ENCODE data around the gene TPST1.
"Not testable (repeated sequence)": the region's sequence is repeated elsewhere in the genome, so short reads cannot be mapped to it uniquely, and the experiment has no call there.

Gene TPST1

GRCh38 chr7:66377045-66377444, 171.9 kb downstream of the TPST1 start:
- Histone ChIP-seq H3K4me1 (ENCODE audit: control insufficient read depth, insufficient read depth, low read length) (no peaks in the 10 kb centered on the region), H3K4me3 (ENCODE audit: low read depth, low read length) (no peak overlapping the region), H3K36me3 (ENCODE audit: control insufficient read depth, insufficient read depth, low read length) (no peaks in the 10 kb centered on the region), H3K9me3 (ENCODE audit: control insufficient read depth, insufficient read depth, low read length) (no peaks in the 10 kb centered on the region), H3K27me3 (ENCODE audit: control insufficient read depth, insufficient read depth, low read length) (no peaks in the 10 kb centered on the region), H3K9ac (ENCODE audit: low read depth, low read length) (no peak overlapping the region)

- Histone ChIP-seq H3K4me3 (ENCODE audit: low read depth, low read length) (no peak overlapping the region), H3K27me3 (ENCODE audit: control insufficient read depth, insufficient read depth, low read length) (no peaks in the 10 kb centered on the region), H3K9ac (ENCODE audit: low read depth, low read length) (no peak overlapping the region), H3K36me3 (ENCODE audit: control insufficient read depth, insufficient read depth, low read length) (no peaks in the 10 kb centered on the region), H3K4me1 (ENCODE audit: control insufficient read depth, insufficient read depth, low read length) (no peaks in the 10 kb centered on the region), H3K9me3 (ENCODE audit: control insufficient read depth, insufficient read depth, low read length) (no peaks in the 10 kb centered on the region)
Measured at GRCh38 chr7:66377714-66378113, 172.6 kb downstream of the TPST1 start.

- Histone ChIP-seq H3K9me3 (ENCODE audit: control insufficient read depth, insufficient read depth, low read length) (no peaks in the 10 kb centered on the region), H3K4me3 (ENCODE audit: low read depth, low read length) (no peak overlapping the region), H3K4me1 (ENCODE audit: control insufficient read depth, insufficient read depth, low read length) (no peaks in the 10 kb centered on the region), H3K9ac (ENCODE audit: low read depth, low read length) (no peak overlapping the region), H3K27me3 (ENCODE audit: control insufficient read depth, insufficient read depth, low read length) (no peaks in the 10 kb centered on the region), H3K36me3 (ENCODE audit: control insufficient read depth, insufficient read depth, low read length) (no peaks in the 10 kb centered on the region)
Measured at GRCh38 chr7:66379542-66380160, 174.5 kb downstream of the TPST1 start.

- H3K4me3 ChIP-seq (ENCODE audit: low read depth, low read length) = no peak overlapping the region
- no peak overlapping the region for H3K9ac ChIP-seq (ENCODE audit: low read depth, low read length)
- no peaks in the 10 kb centered on the region for H3K27me3 ChIP-seq (ENCODE audit: control insufficient read depth, insufficient read depth, low read length)
- H3K36me3 ChIP-seq (ENCODE audit: control insufficient read depth, insufficient read depth, low read length) = no peaks in the 10 kb centered on the region
- H3K9me3 ChIP-seq (ENCODE audit: control insufficient read depth, insufficient read depth, low read length) = no peaks in the 10 kb centered on the region
- no peaks in the 10 kb centered on the region for H3K4me1 ChIP-seq (ENCODE audit: control insufficient read depth, insufficient read depth, low read length)
Measured at GRCh38 chr7:66380272-66380888, 175.2 kb downstream of the TPST1 start.

- not testable (repeated sequence) for H3K4me1 ChIP-seq (ENCODE audit: control insufficient read depth, insufficient read depth, low read length); H3K4me3 ChIP-seq (ENCODE audit: low read depth, low read length); H3K27me3 ChIP-seq (ENCODE audit: control insufficient read depth, insufficient read depth, low read length); H3K36me3 ChIP-seq (ENCODE audit: control insufficient read depth, insufficient read depth, low read length); H3K9ac ChIP-seq (ENCODE audit: low read depth, low read length); H3K9me3 ChIP-seq (ENCODE audit: control insufficient read depth, insufficient read depth, low read length)
Measured at GRCh38 chr7:66382182-66382923, 177.2 kb downstream of the TPST1 start.

- H3K27me3 ChIP-seq (ENCODE audit: control insufficient read depth, insufficient read depth, low read length); H3K9me3 ChIP-seq (ENCODE audit: control insufficient read depth, insufficient read depth, low read length); H3K36me3 ChIP-seq (ENCODE audit: control insufficient read depth, insufficient read depth, low read length); H3K4me1 ChIP-seq (ENCODE audit: control insufficient read depth, insufficient read depth, low read length); H3K4me3 ChIP-seq (ENCODE audit: low read depth, low read length); H3K9ac ChIP-seq (ENCODE audit: low read depth, low read length): not testable (repeated sequence)
Measured at GRCh38 chr7:66385191-66385905, 180.2 kb downstream of the TPST1 start.

GRCh38 chr7:66395128-66395571, 190.0 kb downstream of the TPST1 start:
- not testable (repeated sequence) for H3K9ac ChIP-seq (ENCODE audit: low read depth, low read length); H3K36me3 ChIP-seq (ENCODE audit: control insufficient read depth, insufficient read depth, low read length); H3K9me3 ChIP-seq (ENCODE audit: control insufficient read depth, insufficient read depth, low read length); H3K27me3 ChIP-seq (ENCODE audit: control insufficient read depth, insufficient read depth, low read length); H3K4me3 ChIP-seq (ENCODE audit: low read depth, low read length); H3K4me1 ChIP-seq (ENCODE audit: control insufficient read depth, insufficient read depth, low read length)

- not testable (repeated sequence) for H3K9ac ChIP-seq (ENCODE audit: low read depth, low read length); H3K27me3 ChIP-seq (ENCODE audit: control insufficient read depth, insufficient read depth, low read length); H3K4me3 ChIP-seq (ENCODE audit: low read depth, low read length); H3K9me3 ChIP-seq (ENCODE audit: control insufficient read depth, insufficient read depth, low read length); H3K4me1 ChIP-seq (ENCODE audit: control insufficient read depth, insufficient read depth, low read length); H3K36me3 ChIP-seq (ENCODE audit: control insufficient read depth, insufficient read depth, low read length)
Measured at GRCh38 chr7:66396052-66396451, 190.9 kb downstream of the TPST1 start.

- not testable (repeated sequence) for H3K9ac ChIP-seq (ENCODE audit: low read depth, low read length); H3K36me3 ChIP-seq (ENCODE audit: control insufficient read depth, insufficient read depth, low read length); H3K4me3 ChIP-seq (ENCODE audit: low read depth, low read length); H3K9me3 ChIP-seq (ENCODE audit: control insufficient read depth, insufficient read depth, low read length); H3K27me3 ChIP-seq (ENCODE audit: control insufficient read depth, insufficient read depth, low read length); H3K4me1 ChIP-seq (ENCODE audit: control insufficient read depth, insufficient read depth, low read length)
Measured at GRCh38 chr7:66398841-66399240, 193.7 kb downstream of the TPST1 start.

GRCh38 chr7:66399566-66399965, 194.4 kb downstream of the TPST1 start:
- H3K27me3 ChIP-seq (ENCODE audit: control insufficient read depth, insufficient read depth, low read length) = no peaks in the 10 kb centered on the region
- no peaks in the 10 kb centered on the region for H3K36me3 ChIP-seq (ENCODE audit: control insufficient read depth, insufficient read depth, low read length)
- H3K9me3 ChIP-seq (ENCODE audit: control insufficient read depth, insufficient read depth, low read length) = no peaks in the 10 kb centered on the region
- H3K4me1 ChIP-seq (ENCODE audit: control insufficient read depth, insufficient read depth, low read length) = no peaks in the 10 kb centered on the region
- no peak overlapping the region for H3K4me3 ChIP-seq (ENCODE audit: low read depth, low read length)
- H3K9ac ChIP-seq (ENCODE audit: low read depth, low read length) = no peak overlapping the region

GRCh38 chr7:66400400-66400799, 195.3 kb downstream of the TPST1 start:
- no peaks in the 10 kb centered on the region for H3K27me3 ChIP-seq (ENCODE audit: control insufficient read depth, insufficient read depth, low read length)
- no peak overlapping the region for H3K9ac ChIP-seq (ENCODE audit: low read depth, low read length)
- no peak overlapping the region for H3K4me3 ChIP-seq (ENCODE audit: low read depth, low read length)
- no peaks in the 10 kb centered on the region for H3K9me3 ChIP-seq (ENCODE audit: control insufficient read depth, insufficient read depth, low read length)
- H3K4me1 ChIP-seq (ENCODE audit: control insufficient read depth, insufficient read depth, low read length) = no peaks in the 10 kb centered on the region
- no peaks in the 10 kb centered on the region for H3K36me3 ChIP-seq (ENCODE audit: control insufficient read depth, insufficient read depth, low read length)

- not testable (repeated sequence) for H3K27me3 ChIP-seq (ENCODE audit: control insufficient read depth, insufficient read depth, low read length); H3K4me3 ChIP-seq (ENCODE audit: low read depth, low read length); H3K4me1 ChIP-seq (ENCODE audit: control insufficient read depth, insufficient read depth, low read length); H3K9me3 ChIP-seq (ENCODE audit: control insufficient read depth, insufficient read depth, low read length); H3K36me3 ChIP-seq (ENCODE audit: control insufficient read depth, insufficient read depth, low read length); H3K9ac ChIP-seq (ENCODE audit: low read depth, low read length)
Measured at GRCh38 chr7:66401126-66401525, 196.0 kb downstream of the TPST1 start.

Measured in iPS-15b (cell line).